CD4-positive, alpha-beta memory T cell (primary cell): Measurements from ENCODE around the gene DLGAP4. TPM values are rescaled to one million over a fixed set of nuclear protein-coding genes. Genes with fewer than 3 reads are reported as not detected.

Experiments used
- CTCF ChIA-PET: fragments of 350-600 bp; sonication (Branson Sonifier 250); formaldehyde crosslinking; loops from one replicate; lab custom pipeline; 2021; ENCODE audit warnings: inconsistent platforms; ENCODE audit not compliant: partially characterized antibody; lab: Charles Lee
- POLR2A ChIA-PET: fragments of 350-600 bp; sonication (Branson Sonifier 250); formaldehyde crosslinking; loops from one replicate; lab custom pipeline; 2021; ENCODE audit not compliant: partially characterized antibody; lab: Charles Lee
- DNase-seq, 5 donors: peaks; one replicate each; pipeline versions ENCODE4 v3.0.0 to v3.0.0-alpha.2; 2020 to 2022; ENCODE audit warnings: mixed read lengths in 1 of 5
- H3K27ac ChIP-seq: one replicate; pipeline ENCODE4 v1.7.0; 2013; ENCODE audit warnings: low read depth, low read length
- H3K27me3 ChIP-seq: 2 replicates; pipeline ENCODE4 v1.7.0; 2013; ENCODE audit warnings: mild to moderate bottlenecking, low read length, moderate library complexity; ENCODE audit not compliant: insufficient read depth
- H3K36me3 ChIP-seq: 2 replicates; pipeline ENCODE4 v1.7.0; 2013; ENCODE audit warnings: mild to moderate bottlenecking, low read length, moderate library complexity; ENCODE audit not compliant: insufficient read depth
- H3K4me1 ChIP-seq: 2 replicates; pipeline ENCODE4 v1.7.0; 2013; ENCODE audit warnings: mild to moderate bottlenecking, low read length, moderate library complexity; ENCODE audit not compliant: insufficient read depth
- H3K4me3 ChIP-seq, 2 donors: one replicate each; pipeline ENCODE4 v1.7.0; 2013; ENCODE audit warnings: low read length in 2 of 2, mild to moderate bottlenecking in 1 of 2
- H3K9me3 ChIP-seq, 2 donors: one replicate each; pipeline ENCODE4 v1.7.0; 2013; ENCODE audit warnings: low read length in 2 of 2, control low read depth in 1 of 2; ENCODE audit not compliant: control insufficient read depth in 1 of 2
- H3K27ac Mint-ChIP-seq, 7 donors: one replicate each; pipeline ENCODE4 v1.8.0; 2020 to 2021; ENCODE audit warnings: mixed read lengths in 7 of 7, mild to moderate bottlenecking in 6 of 7, inconsistent platforms in 3 of 7, moderate library complexity in 3 of 7
- H3K27me3 Mint-ChIP-seq, 2 donors: one replicate each; pipeline ENCODE4 v1.8.0; 2020 to 2021; ENCODE audit warnings: mixed read lengths in 2 of 2
- H3K36me3 Mint-ChIP-seq, 2 donors: one replicate each; pipeline ENCODE4 v1.8.0; 2020 to 2021; ENCODE audit warnings: mixed read lengths in 2 of 2, inconsistent platforms in 1 of 2, mild to moderate bottlenecking in 1 of 2
- H3K4me1 Mint-ChIP-seq, 4 donors: one replicate each; pipeline ENCODE4 v1.8.0; 2020 to 2021; ENCODE audit warnings: mixed read lengths in 4 of 4, mild to moderate bottlenecking in 1 of 4
- H3K4me3 Mint-ChIP-seq, 8 donors: one replicate each; pipeline ENCODE4 v1.8.0; 2020 to 2021; ENCODE audit warnings: mixed read lengths in 8 of 8, mild to moderate bottlenecking in 7 of 8, moderate library complexity in 6 of 8, inconsistent platforms in 3 of 8
- H3K9me3 Mint-ChIP-seq, 8 donors: one replicate each; pipeline ENCODE4 v1.8.0; 2020 to 2021; ENCODE audit warnings: mixed read lengths in 8 of 8, mild to moderate bottlenecking in 5 of 8, inconsistent platforms in 3 of 8, moderate library complexity in 1 of 8
- intact Hi-C: fragments of 100-400 bp; cut with micrococcal nuclease; formaldehyde crosslinking; loops from one replicate; pipeline ENCODE4 v1.15.1; 2023
- polyA plus RNA-seq, 2 donors: library from polyadenylated mRNA; unstranded; fragments of 300-500 nt; fragmentation: Illumina TruSeq; gene quantifications; one replicate each; pipeline ENCODE4 v1.2.3, GENCODE V29; 2021
- total RNA-seq, 2 experiments: library from RNA; stranded (reverse); gene quantifications; one replicate each; pipeline ENCODE4 v1.2.3, GENCODE V29; 2021

The DLGAP4 gene
- total and polyA plus RNA-seq, 4 experiments from 2014 or later, result 13.3 to 50.2 (median 31.0) TPM

GRCh38 chr20:36343641-36344040 lies 37.5 kb downstream of the DLGAP4 start:
- POLR2A ChIA-PET, result no interaction called here
- intact Hi-C loops, result no loop called here
- H3K4me3 ChIP-seq, result no peak overlapping the region
- no peak overlapping the region for H3K27ac Mint-ChIP-seq
- H3K4me1 Mint-ChIP-seq, result no peaks in the 10 kb centered on the region
- CTCF ChIA-PET, result no interaction called here
- no peaks in the 10 kb centered on the region for H3K9me3 ChIP-seq
- H3K36me3 ChIP-seq, result no peaks in the 10 kb centered on the region
- no peaks in the 10 kb centered on the region for H3K27me3 ChIP-seq
- H3K36me3 Mint-ChIP-seq, result no peaks in the 10 kb centered on the region
- H3K9me3 Mint-ChIP-seq, result no peaks in the 10 kb centered on the region
- H3K27me3 Mint-ChIP-seq, result peaks cover 11 to 18% of the 10 kb centered on the region in 2 donors
- H3K4me1 ChIP-seq, result no peaks in the 10 kb centered on the region
- no peak overlapping the region for H3K27ac ChIP-seq
- DNase-seq, result no peak
- H3K4me3 Mint-ChIP-seq, result no peak overlapping the region

GRCh38 chr20:36344517-36345132 lies 38.5 kb downstream of the DLGAP4 start:
- POLR2A ChIA-PET, result no interaction called here
- Mint-ChIP-seq H3K9me3 (no peaks in the 10 kb centered on the region), H3K4me3 (no peak overlapping the region), H3K4me1 (no peaks in the 10 kb centered on the region), H3K27ac (peak overlapping the region in 1 of 7 donors; percentile 57), H3K36me3 (no peaks in the 10 kb centered on the region), H3K27me3 (peaks cover 10 to 14% of the 10 kb centered on the region in 2 donors)
- CTCF ChIA-PET, result no interaction called here
- no peaks in the 10 kb centered on the region for H3K36me3 ChIP-seq
- intact Hi-C loops, result no loop called here
- no peak overlapping the region for H3K4me3 ChIP-seq
- no peaks in the 10 kb centered on the region for H3K27me3 ChIP-seq
- no peak overlapping the region for H3K27ac ChIP-seq
- H3K9me3 ChIP-seq, result no peaks in the 10 kb centered on the region
- peak in 3 of 5 donors; percentile 1 to 24 (median 3) for DNase-seq
- no peaks in the 10 kb centered on the region for H3K4me1 ChIP-seq

DNA sequence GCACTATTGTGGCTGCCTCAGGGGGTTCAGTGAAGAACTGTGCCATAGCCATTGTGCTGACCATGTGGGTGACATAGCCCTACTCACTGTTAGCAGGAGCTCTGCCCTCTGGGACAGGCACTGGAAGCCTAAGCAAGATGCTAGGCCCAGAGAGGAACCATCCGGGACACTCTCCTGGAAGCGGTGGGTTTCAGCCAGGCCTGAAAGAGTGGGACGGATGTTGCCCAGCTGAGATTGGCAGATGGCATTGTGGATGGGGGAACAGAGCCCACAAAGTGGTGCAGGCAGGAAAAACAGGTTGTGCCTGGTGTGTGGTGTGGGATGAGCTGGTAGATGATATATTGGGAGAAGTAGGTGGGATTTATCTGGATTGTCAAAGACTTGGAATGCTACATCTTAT lies 40.1 kb downstream of the DLGAP4 start:
- peaks cover 6 to 8% of the 10 kb centered on the region in 2 donors for H3K27me3 Mint-ChIP-seq
- intact Hi-C loops, result no loop called here
- Histone ChIP-seq H3K4me1 (no peaks in the 10 kb centered on the region), H3K4me3 (no peak overlapping the region), H3K36me3 (no peaks in the 10 kb centered on the region), H3K27ac (no peak overlapping the region), H3K27me3 (no peaks in the 10 kb centered on the region), H3K9me3 (no peaks in the 10 kb centered on the region)
- POLR2A ChIA-PET, result no interaction called here
- H3K4me3 Mint-ChIP-seq, result no peak overlapping the region
- CTCF ChIA-PET, result interaction anchor here (0.7 to 1.3 kb wide), 2 partner anchors 143 to 158 kb away, joined by 3 read pairs; no protein-coding TSS in a partner anchor
- no peaks in the 10 kb centered on the region for H3K4me1 Mint-ChIP-seq
- no peak overlapping the region for H3K27ac Mint-ChIP-seq
- no peak for DNase-seq
- no peaks in the 10 kb centered on the region for H3K36me3 Mint-ChIP-seq
- H3K9me3 Mint-ChIP-seq, result no peaks in the 10 kb centered on the region

GRCh38 chr20:36349384-36350170 lies 43.4 kb downstream of the DLGAP4 start:
- intact Hi-C loops, result no loop called here
- peaks cover 5 to 6% of the 10 kb centered on the region in 2 donors for H3K27me3 Mint-ChIP-seq
- no peak for DNase-seq
- Histone ChIP-seq H3K27ac (no peak overlapping the region), H3K27me3 (no peaks in the 10 kb centered on the region), H3K4me1 (no peaks in the 10 kb centered on the region), H3K9me3 (no peaks in the 10 kb centered on the region), H3K4me3 (no peak overlapping the region), H3K36me3 (no peaks in the 10 kb centered on the region)
- CTCF ChIA-PET, result no interaction called here
- no peaks in the 10 kb centered on the region for H3K9me3 Mint-ChIP-seq
- no peaks in the 10 kb centered on the region for H3K36me3 Mint-ChIP-seq
- H3K4me3 Mint-ChIP-seq, result peak overlapping the region in 1 of 8 donors; percentile 39
- no peak overlapping the region for H3K27ac Mint-ChIP-seq
- POLR2A ChIA-PET, result no interaction called here
- no peaks in the 10 kb centered on the region for H3K4me1 Mint-ChIP-seq

DNA sequence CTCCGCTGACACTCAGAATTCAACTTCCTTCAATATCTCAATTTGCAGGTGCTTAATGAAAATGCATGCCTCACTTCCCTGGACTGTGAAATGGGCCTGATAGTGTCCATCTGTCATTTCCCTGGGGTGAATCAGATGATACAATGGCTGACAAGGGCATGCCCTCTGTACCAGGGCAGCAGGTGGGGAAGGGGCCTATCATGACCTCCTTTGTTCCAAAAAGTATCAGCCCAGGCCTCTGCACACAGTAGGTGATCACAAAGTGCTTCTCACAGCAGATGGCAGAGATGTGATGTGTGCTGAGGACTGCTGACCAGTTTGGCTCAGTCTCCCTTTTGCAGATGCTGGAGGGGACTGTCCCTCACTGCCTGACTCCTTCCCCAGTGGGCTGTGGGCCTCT lies 44.3 kb downstream of the DLGAP4 start:
- H3K9me3 ChIP-seq, result no peaks in the 10 kb centered on the region
- Mint-ChIP-seq H3K4me1 (no peaks in the 10 kb centered on the region), H3K4me3 (no peak overlapping the region), H3K9me3 (no peaks in the 10 kb centered on the region), H3K36me3 (no peaks in the 10 kb centered on the region), H3K27me3 (peaks cover 5 to 6% of the 10 kb centered on the region in 2 donors), H3K27ac (no peak overlapping the region)
- no peak overlapping the region for H3K27ac ChIP-seq
- H3K4me1 ChIP-seq, result no peaks in the 10 kb centered on the region
- no peaks in the 10 kb centered on the region for H3K36me3 ChIP-seq
- H3K4me3 ChIP-seq, result no peak overlapping the region
- ChIA-PET POLR2A (no interaction called here), CTCF (no interaction called here)
- no peaks in the 10 kb centered on the region for H3K27me3 ChIP-seq
- intact Hi-C loops, result no loop called here
- no peak for DNase-seq

DNA sequence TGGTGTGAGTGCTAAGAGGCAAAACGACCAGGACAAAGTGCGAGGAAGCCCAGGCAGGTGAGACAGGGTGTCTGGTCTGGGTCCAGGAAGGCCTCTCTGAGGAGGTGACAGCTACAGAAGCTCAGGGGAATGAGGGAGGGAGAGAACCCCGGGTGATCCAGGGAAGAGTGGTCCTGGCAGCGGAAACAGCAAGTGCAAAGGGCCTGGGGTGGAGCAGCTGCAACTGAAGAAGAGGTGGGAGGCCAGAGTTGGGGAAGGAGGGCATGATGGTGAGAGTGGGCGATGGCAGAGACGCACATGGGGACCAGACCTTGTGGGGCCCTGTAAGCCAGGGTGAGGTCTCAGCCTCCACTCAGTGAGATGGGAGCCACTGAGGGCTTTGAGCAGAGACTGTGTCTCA lies 45.8 kb downstream of the DLGAP4 start:
- no peak overlapping the region for H3K27ac Mint-ChIP-seq

GRCh38 chr20:36352843-36353553 lies 46.9 kb downstream of the DLGAP4 start:
- no peaks in the 10 kb centered on the region for H3K4me1 Mint-ChIP-seq
- CTCF ChIA-PET, result no interaction called here
- H3K27ac Mint-ChIP-seq, result no peak overlapping the region

More for the DNA sequence above, 45.8 kb downstream of the DLGAP4 start:
- Histone ChIP-seq H3K4me3 (no peak overlapping the region), H3K27me3 (no peaks in the 10 kb centered on the region), H3K36me3 (no peaks in the 10 kb centered on the region), H3K27ac (no peak overlapping the region), H3K9me3 (no peaks in the 10 kb centered on the region), H3K4me1 (no peaks in the 10 kb centered on the region)
- intact Hi-C loops, result no loop called here
- ChIA-PET CTCF (no interaction called here), POLR2A (no interaction called here)
- H3K4me3 Mint-ChIP-seq, result no peak overlapping the region
- H3K4me1 Mint-ChIP-seq, result no peaks in the 10 kb centered on the region
- no peaks in the 10 kb centered on the region for H3K36me3 Mint-ChIP-seq
- no peaks in the 10 kb centered on the region for H3K9me3 Mint-ChIP-seq
- no peak for DNase-seq
- peaks cover 4 to 7% of the 10 kb centered on the region in 2 donors for H3K27me3 Mint-ChIP-seq

More at GRCh38 chr20:36352843-36353553, 46.9 kb downstream of the DLGAP4 start:
- H3K36me3 ChIP-seq, result no peaks in the 10 kb centered on the region
- POLR2A ChIA-PET, result no interaction called here
- no peak for DNase-seq
- H3K4me3 Mint-ChIP-seq, result no peak overlapping the region
- no peaks in the 10 kb centered on the region for H3K9me3 ChIP-seq
- H3K27me3 ChIP-seq, result no peaks in the 10 kb centered on the region
- H3K4me1 ChIP-seq, result no peaks in the 10 kb centered on the region
- intact Hi-C loops, result no loop called here
- no peaks in the 10 kb centered on the region for H3K9me3 Mint-ChIP-seq
- H3K27ac ChIP-seq, result no peak overlapping the region
- peaks cover 6 to 9% of the 10 kb centered on the region in 2 donors for H3K27me3 Mint-ChIP-seq
- H3K36me3 Mint-ChIP-seq, result no peaks in the 10 kb centered on the region
- no peak overlapping the region for H3K4me3 ChIP-seq
